Ovary (tissue), 9 donors: ENCODE results near the gene KIF6. TPM values are rescaled to one million over a fixed set of nuclear protein-coding genes. Genes with fewer than 3 reads are reported as not detected.

Experiments
- DNase-seq, 5 donors: peaks; one replicate each; pipeline ENCODE4 v3.0.0-alpha.2; 2019 to 2020
- H3K27ac ChIP-seq, 2 donors: fragments of 200-600 bp; one replicate each; pipeline versions ENCODE4 v1.5.1 to v1.8.0; 2019 to 2022
- H3K27me3 ChIP-seq: fragments of 200-600 bp; one replicate; pipeline ENCODE4 v1.8.0; 2022
- H3K36me3 ChIP-seq: fragments of 200-600 bp; sonication (generic); one replicate; pipeline ENCODE4 v1.5.1; 2019
- H3K4me1 ChIP-seq: one replicate; pipeline ENCODE4 v1.8.1; 2013; ENCODE audit warnings: mild to moderate bottlenecking, moderate library complexity; ENCODE audit not compliant: insufficient read depth
- H3K4me3 ChIP-seq: fragments of 200-600 bp; sonication (generic); one replicate; pipeline ENCODE4 v1.5.1; 2017
- H3K9me3 ChIP-seq, 2 donors: fragments of 200-600 bp in 1 of 2; sonication (generic) in 1 of 2; one replicate each; pipeline versions ENCODE4 v1.5.1 to v1.8.1; 2013 to 2019; ENCODE audit warnings: mild to moderate bottlenecking in 1 of 2, moderate library complexity in 1 of 2
- EP300 ChIP-seq: sonication (generic); formaldehyde crosslinking; IDR thresholded peaks from one replicate; pipeline ENCODE4 v1.6.1; 2017; ENCODE audit warnings: antibody characterized with exemption
- POLR2A ChIP-seq: fragments of 450-650 bp; IDR thresholded peaks from one replicate; pipeline ENCODE4 v1.6.1; 2017; ENCODE audit warnings: antibody characterized with exemption, mild to moderate bottlenecking, moderate library complexity
- WGBS, 3 donors: extraction: QIAGEN DNeasy Blood & Tissue Kit in 1 of 3; methylation state at CpG; one replicate each; pipeline versions ENCODE4 v1.1.5 to v1.1.7; 2013 to 2017; 5-methylcytosine and 5-hydroxymethylcytosine counted together
- intact Hi-C, 4 donors: fragments of 100-400 bp; cut with DNase I; formaldehyde crosslinking; loops; one replicate each; pipeline versions ENCODE4 v1.11.0 to v1.15.1; 2022 to 2023
- polyA plus RNA-seq, 2 donors: library from polyadenylated mRNA; stranded (reverse); fragments of 200-250 nt in 1 of 2; fragments of 350-450 nt in 1 of 2; fragmentation: Illumina TruSeq in 1 of 2; extraction: RNeasy Lipid Tissue Mini Kit (QIAGEN cat#74804) in 1 of 2; gene quantifications; one replicate each; pipeline ENCODE4 v1.2.3, GENCODE V29; 2013 to 2014
- total RNA-seq, 7 donors: library from RNA; depleted of rRNA in 2 of 7; stranded (reverse); fragments of >200 nt in 2 of 7; fragmentation: NEBNext Ultra II Directional in 3 of 7; extraction: Animal tissue kit (Norgen Biotek cat#: 25700) in 3 of 7; gene quantifications; one replicate each; pipeline versions ENCODE4 v1.1.0 to v1.2.4, GENCODE V29; 2016 to 2023
- TF ChIP-seq, protein P1 (sequence below), 3 donors: fragments of 450-650 bp in 2 of 3; fragments of 200-600 bp in 1 of 3; IDR thresholded peaks; one replicate each; pipeline versions ENCODE4 v1.5.1 to v1.8.0; 2016 to 2022; ENCODE audit warnings: antibody characterized with exemption in 3 of 3, mild to moderate bottlenecking in 1 of 3
- donor health status: DM: no; HTN: no; CAD: no; lungs with moderate emphysema.
- donor health status: DM: no; HTN: no; CAD: no.
- donor health status: Bipolar disorder and iron deficiency.
- donor health status: DM: yes; HTN: yes; CAD: no.
- donor health status: DM: no; HTN: no; CAD: no.
- donor health status: DM: yes; HTN: yes; CAD: no.

The KIF6 gene
- total and polyA plus RNA-seq, 9 donors: 0.12 to 2.1 (median 0.82) TPM

- no peak for DNase-seq
- Histone ChIP-seq H3K4me1 (no peaks in the 10 kb centered on the region), H3K9me3 (no peaks in the 10 kb centered on the region), H3K27ac (no peak overlapping the region), H3K4me3 (no peak overlapping the region), H3K36me3 (no peaks in the 10 kb centered on the region), H3K27me3 (no peaks in the 10 kb centered on the region)
- WGBS, 3 donors: 83 to 96% (median 96%) methylated on average over 1 of the region's 1 CpG
- no peak for TF ChIP-seq EP300
- TF ChIP-seq, protein P1, sequence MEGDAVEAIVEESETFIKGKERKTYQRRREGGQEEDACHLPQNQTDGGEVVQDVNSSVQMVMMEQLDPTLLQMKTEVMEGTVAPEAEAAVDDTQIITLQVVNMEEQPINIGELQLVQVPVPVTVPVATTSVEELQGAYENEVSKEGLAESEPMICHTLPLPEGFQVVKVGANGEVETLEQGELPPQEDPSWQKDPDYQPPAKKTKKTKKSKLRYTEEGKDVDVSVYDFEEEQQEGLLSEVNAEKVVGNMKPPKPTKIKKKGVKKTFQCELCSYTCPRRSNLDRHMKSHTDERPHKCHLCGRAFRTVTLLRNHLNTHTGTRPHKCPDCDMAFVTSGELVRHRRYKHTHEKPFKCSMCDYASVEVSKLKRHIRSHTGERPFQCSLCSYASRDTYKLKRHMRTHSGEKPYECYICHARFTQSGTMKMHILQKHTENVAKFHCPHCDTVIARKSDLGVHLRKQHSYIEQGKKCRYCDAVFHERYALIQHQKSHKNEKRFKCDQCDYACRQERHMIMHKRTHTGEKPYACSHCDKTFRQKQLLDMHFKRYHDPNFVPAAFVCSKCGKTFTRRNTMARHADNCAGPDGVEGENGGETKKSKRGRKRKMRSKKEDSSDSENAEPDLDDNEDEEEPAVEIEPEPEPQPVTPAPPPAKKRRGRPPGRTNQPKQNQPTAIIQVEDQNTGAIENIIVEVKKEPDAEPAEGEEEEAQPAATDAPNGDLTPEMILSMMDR (IDR thresholded peaks at IDR 0.05): no peak
- intact Hi-C loops: no loop called here
Observed at GRCh38 chr6:39638126-39638822, 86.9 kb downstream of the KIF6 start.

DNA sequence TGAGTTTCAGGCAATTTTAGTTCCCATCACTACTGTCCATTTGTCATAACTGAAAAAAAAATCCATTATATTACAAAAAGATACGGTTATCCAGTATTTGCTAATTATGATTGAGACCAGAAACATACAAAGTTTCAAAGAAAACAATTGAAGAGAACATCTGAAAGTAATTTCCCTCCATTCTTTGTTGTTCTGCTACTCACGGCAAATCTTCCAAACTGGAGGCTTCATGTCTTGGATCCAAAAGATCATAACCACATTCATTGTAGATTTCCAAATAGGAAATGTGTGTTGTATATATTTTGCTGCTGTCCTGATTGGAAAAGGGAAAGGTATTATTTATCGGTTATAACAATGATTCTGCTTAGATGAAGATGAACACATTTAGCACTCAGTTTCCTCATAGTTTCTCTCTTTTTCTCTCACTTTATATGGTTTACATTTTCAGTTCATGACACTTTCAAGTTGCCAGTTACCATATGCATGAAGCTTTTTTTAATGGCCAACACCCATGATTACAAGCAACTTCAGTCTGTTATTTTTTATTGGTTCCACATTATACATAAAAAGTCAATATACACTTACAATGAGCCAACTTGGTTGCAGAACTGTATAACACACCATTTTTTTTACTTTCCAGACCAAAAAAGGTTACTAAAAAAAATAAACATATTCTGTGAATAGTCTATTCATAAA is 90.4 kb downstream of the KIF6 start:
- H3K4me3 ChIP-seq: no peak overlapping the region
- H3K9me3 ChIP-seq: no peaks in the 10 kb centered on the region
- no peaks in the 10 kb centered on the region for H3K4me1 ChIP-seq
- H3K27ac ChIP-seq: no peak overlapping the region
- intact Hi-C loops: no loop called here
- H3K36me3 ChIP-seq: no peaks in the 10 kb centered on the region
- no peak for TF ChIP-seq POLR2A
- TF ChIP-seq, protein P1 (IDR thresholded peaks at IDR 0.05): no peak
- no peak for TF ChIP-seq EP300
- no peak for DNase-seq
- WGBS, 3 donors: 73 to 91% (median 89%) methylated on average over 3 of the region's 3 CpGs
- no peaks in the 10 kb centered on the region for H3K27me3 ChIP-seq

DNA sequence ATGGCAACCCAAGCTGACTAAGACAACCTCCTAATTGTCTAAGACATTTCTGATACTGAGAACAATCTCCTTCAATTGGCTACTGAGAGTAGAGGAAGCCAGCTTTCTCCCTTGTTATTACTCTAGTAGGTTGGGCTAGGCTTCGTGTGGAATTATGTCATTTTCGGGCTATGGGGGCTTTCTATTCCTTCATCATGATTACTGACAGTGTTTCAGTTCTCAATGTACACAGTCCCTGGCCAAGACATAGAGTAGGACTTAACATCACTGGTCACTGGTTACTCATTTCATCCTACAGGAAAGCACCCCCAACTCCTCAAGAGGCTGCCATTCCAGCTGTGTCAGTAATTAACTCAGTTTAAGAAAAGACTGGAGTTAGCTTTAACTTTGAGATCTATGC is 100.0 kb downstream of the KIF6 start:
- no peak for TF ChIP-seq EP300
- TF ChIP-seq, protein P1 (IDR thresholded peaks at IDR 0.05): no peak
- no peak for TF ChIP-seq POLR2A
- intact Hi-C loops: no loop called here
- H3K27me3 ChIP-seq: no peaks in the 10 kb centered on the region
- H3K4me3 ChIP-seq: no peak overlapping the region
- DNase-seq: no peak
- H3K4me1 ChIP-seq: no peaks in the 10 kb centered on the region
- no peak overlapping the region for H3K27ac ChIP-seq
- H3K9me3 ChIP-seq: no peaks in the 10 kb centered on the region
- H3K36me3 ChIP-seq: no peaks in the 10 kb centered on the region
- 96 to 98% (median 97%) methylated on average over 2 of the region's 2 CpGs for WGBS, 3 donors

GRCh38 chr6:39623750-39624149 is 101.5 kb downstream of the KIF6 start:
- intact Hi-C loops: no loop called here
- Histone ChIP-seq H3K27ac (no peak overlapping the region), H3K27me3 (no peaks in the 10 kb centered on the region), H3K4me3 (no peak overlapping the region), H3K4me1 (no peaks in the 10 kb centered on the region), H3K9me3 (no peaks in the 10 kb centered on the region), H3K36me3 (no peaks in the 10 kb centered on the region)
- 78 to 81% (median 81%) methylated on average over 4 of the region's 4 CpGs for WGBS, 3 donors
- DNase-seq: no peak
- TF ChIP-seq, protein P1 (IDR thresholded peaks at IDR 0.05): no peak
- TF ChIP-seq EP300 (no peak), POLR2A (no peak)
